ENCODE results near the gene AMBN. TPM values are rescaled to one million over a fixed set of nuclear protein-coding genes. Genes with fewer than 3 reads are reported as not detected.

AMBN gene, protein sequence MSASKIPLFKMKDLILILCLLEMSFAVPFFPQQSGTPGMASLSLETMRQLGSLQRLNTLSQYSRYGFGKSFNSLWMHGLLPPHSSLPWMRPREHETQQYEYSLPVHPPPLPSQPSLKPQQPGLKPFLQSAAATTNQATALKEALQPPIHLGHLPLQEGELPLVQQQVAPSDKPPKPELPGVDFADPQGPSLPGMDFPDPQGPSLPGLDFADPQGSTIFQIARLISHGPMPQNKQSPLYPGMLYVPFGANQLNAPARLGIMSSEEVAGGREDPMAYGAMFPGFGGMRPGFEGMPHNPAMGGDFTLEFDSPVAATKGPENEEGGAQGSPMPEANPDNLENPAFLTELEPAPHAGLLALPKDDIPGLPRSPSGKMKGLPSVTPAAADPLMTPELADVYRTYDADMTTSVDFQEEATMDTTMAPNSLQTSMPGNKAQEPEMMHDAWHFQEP
- under 1 TPM in 1 of 4 donors, not detected in 3; 0.68 TPM for total RNA-seq

DNA sequence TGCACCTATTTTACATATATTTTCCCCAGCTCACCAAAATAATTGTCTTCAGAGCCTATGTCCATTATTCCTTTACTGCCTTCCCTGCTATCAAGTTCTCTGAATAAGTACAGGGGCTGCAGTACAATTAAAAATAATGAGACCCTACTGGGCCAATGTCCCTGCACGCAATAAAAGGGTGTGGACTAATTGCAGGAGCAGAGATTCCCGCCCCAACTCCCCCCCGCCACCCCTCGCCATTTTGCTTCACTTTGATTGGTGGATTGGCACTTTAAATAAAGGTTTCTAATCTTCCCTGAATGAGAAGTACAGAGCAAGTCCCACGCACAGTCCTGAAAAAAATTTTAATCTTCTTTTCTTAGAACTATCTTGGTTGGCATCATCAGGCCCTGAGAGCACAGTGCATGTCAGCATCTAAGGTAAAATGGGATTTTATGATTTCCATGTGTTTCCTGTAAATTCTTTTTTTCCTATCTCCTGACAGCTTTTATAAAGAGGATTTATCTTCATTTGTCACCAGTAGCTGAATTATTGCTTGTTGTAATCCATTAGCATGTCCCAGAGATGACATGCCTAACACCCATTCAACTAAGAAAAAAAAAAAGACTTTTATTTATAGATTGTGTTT is at the start of gene AMBN:
TSS of gene AMBN (plus strand) at position 302 of the 628 bp plus-strand sequence. CDS start at position 405, 103 bp downstream.
- no peak for DNase-seq (ENCODE audit: low spot score in 2 of 2)
- intact Hi-C loops (cut with DNase I; ENCODE audit: low total_unique reads), result no loop called here
- TF ChIP-seq POLR2A (IDR thresholded peaks at IDR 0.05), result no peak
- TF ChIP-seq, protein P1, sequence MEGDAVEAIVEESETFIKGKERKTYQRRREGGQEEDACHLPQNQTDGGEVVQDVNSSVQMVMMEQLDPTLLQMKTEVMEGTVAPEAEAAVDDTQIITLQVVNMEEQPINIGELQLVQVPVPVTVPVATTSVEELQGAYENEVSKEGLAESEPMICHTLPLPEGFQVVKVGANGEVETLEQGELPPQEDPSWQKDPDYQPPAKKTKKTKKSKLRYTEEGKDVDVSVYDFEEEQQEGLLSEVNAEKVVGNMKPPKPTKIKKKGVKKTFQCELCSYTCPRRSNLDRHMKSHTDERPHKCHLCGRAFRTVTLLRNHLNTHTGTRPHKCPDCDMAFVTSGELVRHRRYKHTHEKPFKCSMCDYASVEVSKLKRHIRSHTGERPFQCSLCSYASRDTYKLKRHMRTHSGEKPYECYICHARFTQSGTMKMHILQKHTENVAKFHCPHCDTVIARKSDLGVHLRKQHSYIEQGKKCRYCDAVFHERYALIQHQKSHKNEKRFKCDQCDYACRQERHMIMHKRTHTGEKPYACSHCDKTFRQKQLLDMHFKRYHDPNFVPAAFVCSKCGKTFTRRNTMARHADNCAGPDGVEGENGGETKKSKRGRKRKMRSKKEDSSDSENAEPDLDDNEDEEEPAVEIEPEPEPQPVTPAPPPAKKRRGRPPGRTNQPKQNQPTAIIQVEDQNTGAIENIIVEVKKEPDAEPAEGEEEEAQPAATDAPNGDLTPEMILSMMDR (IDR thresholded peaks at IDR 0.05), result no peak
- WGBS, 2 donors, result 29 to 39% methylated on average over 5 of the region's 5 CpGs
- no peak within 1 kb of the TSS for H3K4me3 ChIP-seq (ENCODE audit: low read depth, poor library complexity, severe bottlenecking)

DNA sequence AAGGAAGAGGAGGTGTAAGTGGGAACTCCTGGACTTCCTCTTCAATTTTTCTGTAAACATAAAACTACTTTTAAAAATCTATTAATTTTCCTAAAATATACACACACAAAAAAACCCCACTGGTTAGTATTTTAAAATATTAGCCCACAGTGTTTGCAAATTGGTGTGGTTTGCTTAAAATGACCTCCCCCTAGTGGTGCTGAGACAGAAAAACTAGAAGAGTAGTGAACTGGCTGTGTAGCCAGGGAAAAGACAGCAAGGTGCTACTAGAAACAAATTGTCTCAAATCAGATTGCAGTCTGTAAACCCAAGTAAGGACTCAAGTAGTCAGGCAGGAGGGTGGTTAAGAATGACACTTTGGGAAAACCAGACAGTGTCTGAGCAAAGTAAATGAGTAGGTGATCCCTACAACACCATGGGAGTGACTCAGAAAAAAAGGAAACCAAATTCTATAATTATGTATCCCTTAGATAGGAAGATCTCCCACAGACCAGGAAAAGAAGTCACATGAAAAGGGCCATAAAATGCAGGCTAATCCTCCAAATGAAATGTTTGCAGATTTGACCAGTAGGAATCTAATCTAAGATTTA is 47.7 kb upstream of the AMBN start:
- intact Hi-C loops (cut with DNase I; ENCODE audit: low total_unique reads), result no loop called here
- no peak overlapping the region for H3K4me3 ChIP-seq (ENCODE audit: low read depth, poor library complexity, severe bottlenecking)
- no peak for DNase-seq (ENCODE audit: low spot score in 2 of 2)
- TF ChIP-seq POLR2A (IDR thresholded peaks at IDR 0.05), result no peak
- TF ChIP-seq, protein P1 (IDR thresholded peaks at IDR 0.05), result no peak

DNA sequence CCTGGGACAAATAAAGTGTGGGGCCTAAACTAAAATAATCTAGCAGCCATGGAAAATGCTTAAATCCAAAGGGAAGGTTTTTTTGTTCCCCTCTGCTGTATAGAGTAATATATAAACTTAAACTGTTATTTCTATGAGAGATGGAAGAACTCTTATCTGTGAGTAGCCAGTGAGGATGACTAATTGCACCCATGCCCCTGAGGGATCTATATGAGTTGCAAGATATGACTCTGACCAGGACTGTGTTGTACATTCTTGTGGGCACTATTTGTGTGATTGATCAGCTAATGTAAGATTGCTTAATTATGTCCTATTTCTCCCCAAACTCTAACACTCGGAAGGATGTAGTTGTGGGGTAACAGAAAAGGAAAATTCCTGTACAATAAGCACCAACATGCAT is 35.2 kb upstream of the AMBN start:
- TF ChIP-seq POLR2A (IDR thresholded peaks at IDR 0.05), result no peak
- TF ChIP-seq, protein P1 (IDR thresholded peaks at IDR 0.05), result no peak
- H3K4me3 ChIP-seq (ENCODE audit: low read depth, poor library complexity, severe bottlenecking), result no peak overlapping the region
- 0 to 83% methylated on average over 1 of the region's 1 CpG for WGBS, 2 donors
- no peak for DNase-seq (ENCODE audit: low spot score in 2 of 2)
- intact Hi-C loops (cut with DNase I; ENCODE audit: low total_unique reads), result no loop called here

DNA sequence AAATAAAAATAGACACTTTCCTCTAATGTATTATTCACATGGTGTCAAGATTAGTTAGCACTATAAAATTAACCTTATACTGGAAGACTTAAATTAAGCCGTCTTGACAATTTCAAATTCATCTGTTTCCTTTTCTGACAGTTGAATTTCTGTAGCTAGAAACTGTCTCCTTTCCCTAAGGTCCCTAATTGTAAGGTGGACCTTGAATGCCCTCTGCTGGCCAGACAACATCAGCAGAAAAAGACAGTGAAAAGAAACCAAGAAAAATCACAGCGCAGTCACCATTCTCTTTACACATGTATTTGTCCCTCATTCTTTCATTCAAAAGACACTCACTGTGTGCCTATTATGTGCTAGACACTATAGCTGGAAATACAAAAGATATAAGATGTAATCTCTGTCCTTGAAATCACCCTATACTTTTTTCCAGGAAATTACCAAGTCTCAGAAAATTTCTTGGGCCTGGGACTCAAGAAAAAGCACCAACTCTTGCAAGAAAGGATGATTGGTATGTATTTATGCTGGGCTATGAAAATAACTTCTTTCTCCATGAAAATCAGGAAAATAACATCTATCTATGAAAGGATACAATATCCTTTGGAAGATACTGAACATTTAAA is 32.7 kb upstream of the AMBN start:
- H3K4me3 ChIP-seq (ENCODE audit: low read depth, poor library complexity, severe bottlenecking), result no peak overlapping the region
- 21 to 34% methylated on average over 2 of the region's 2 CpGs for WGBS, 2 donors
- intact Hi-C loops (cut with DNase I; ENCODE audit: low total_unique reads), result no loop called here
- no peak for DNase-seq (ENCODE audit: low spot score in 2 of 2)
- TF ChIP-seq, protein P1 (IDR thresholded peaks at IDR 0.05), result no peak
- no peak for TF ChIP-seq POLR2A (IDR thresholded peaks at IDR 0.05)

DNA sequence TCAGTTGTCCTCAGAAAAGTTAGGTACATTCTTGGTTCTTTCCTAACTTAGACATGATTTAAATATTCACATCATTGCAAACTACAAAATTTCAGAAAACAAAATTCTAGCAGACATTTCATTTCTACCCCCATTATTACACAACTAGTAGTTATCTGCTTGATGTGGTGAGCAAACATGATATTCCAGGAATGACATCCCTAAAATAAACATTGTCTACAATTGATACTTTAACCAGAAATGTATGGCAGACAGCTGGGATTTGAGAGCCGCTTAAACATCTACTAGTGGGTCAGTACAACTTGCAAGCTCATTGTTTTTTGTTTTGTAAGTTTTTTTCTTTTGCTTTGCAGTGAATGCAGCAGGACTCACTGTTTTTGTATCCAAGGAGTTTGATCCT is 32.1 kb upstream of the AMBN start:
- no peak overlapping the region for H3K4me3 ChIP-seq (ENCODE audit: low read depth, poor library complexity, severe bottlenecking)
- intact Hi-C loops (cut with DNase I; ENCODE audit: low total_unique reads), result no loop called here
- 84 to 100% methylated on average over 1 of the region's 1 CpG for WGBS, 2 donors
- TF ChIP-seq, protein P1 (IDR thresholded peaks at IDR 0.05), result no peak
- no peak for TF ChIP-seq POLR2A (IDR thresholded peaks at IDR 0.05)
- DNase-seq (ENCODE audit: low spot score in 2 of 2), result no peak
